Nephron (organoid): ENCODE data around the gene HERC4.
"Not testable (repeated sequence)": the region's sequence is repeated elsewhere in the genome, so short reads cannot be mapped to it uniquely, and the experiment has no call there.

ENCODE experiments used
- H3K27ac Mint-ChIP-seq, 3 experiments: 2 replicates each; pipeline ENCODE4 v1.8.0; 2020; ENCODE audit warnings: mixed read lengths in 3 of 3, mild to moderate bottlenecking in 2 of 3, moderate library complexity in 1 of 3
- H3K27me3 Mint-ChIP-seq: 2 replicates; pipeline ENCODE4 v1.8.0; 2021; ENCODE audit warnings: low read depth, mild to moderate bottlenecking, moderate library complexity, mixed read lengths
- H3K36me3 Mint-ChIP-seq: 2 replicates; pipeline ENCODE4 v1.8.0; 2020; ENCODE audit warnings: low read depth, mixed read lengths
- H3K4me1 Mint-ChIP-seq: 2 replicates; pipeline ENCODE4 v1.8.0; 2020; ENCODE audit warnings: mixed read lengths
- H3K4me3 Mint-ChIP-seq, 3 experiments: 2 replicates each; pipeline ENCODE4 v1.8.0; 2020; ENCODE audit warnings: mild to moderate bottlenecking in 3 of 3, mixed read lengths in 3 of 3, moderate library complexity in 2 of 3
- H3K9me3 Mint-ChIP-seq: 2 replicates; pipeline ENCODE4 v1.8.0; 2020; ENCODE audit warnings: mixed read lengths
- CTCF ChIP-seq, 3 experiments: fragments of 200-600 bp; sonication (generic); IDR thresholded peaks; one replicate each; pipeline ENCODE4 v1.5.0; 2021; ENCODE audit warnings: antibody characterized with exemption in 3 of 3; ENCODE audit not compliant: unreplicated experiment in 3 of 3

HERC4 gene

GRCh38 chr10:68043030-68043429 lies 32.1 kb downstream of the HERC4 start:
- H3K27me3 Mint-ChIP-seq, result no peaks in the 10 kb centered on the region
- H3K36me3 Mint-ChIP-seq, result peaks cover 22% of the 10 kb centered on the region
- H3K4me3 Mint-ChIP-seq, result no peak overlapping the region
- TF ChIP-seq CTCF (IDR thresholded peaks at IDR 0.05; ENCODE audit: unreplicated experiment in 3 of 3), result no peak
- H3K4me1 Mint-ChIP-seq, result no peaks in the 10 kb centered on the region
- no peak overlapping the region for H3K27ac Mint-ChIP-seq
- H3K9me3 Mint-ChIP-seq, result no peaks in the 10 kb centered on the region

- H3K4me3 Mint-ChIP-seq, result no peak overlapping the region
- no peaks in the 10 kb centered on the region for H3K4me1 Mint-ChIP-seq
- H3K36me3 Mint-ChIP-seq, result peaks cover 39% of the 10 kb centered on the region
- no peaks in the 10 kb centered on the region for H3K27me3 Mint-ChIP-seq
- no peaks in the 10 kb centered on the region for H3K9me3 Mint-ChIP-seq
- H3K27ac Mint-ChIP-seq, result no peak overlapping the region
- no peak for TF ChIP-seq CTCF (IDR thresholded peaks at IDR 0.05; ENCODE audit: unreplicated experiment in 3 of 3)
Measured at GRCh38 chr10:68032113-68032512, 43.0 kb downstream of the HERC4 start.

- peaks cover 46% of the 10 kb centered on the region for H3K36me3 Mint-ChIP-seq
- H3K27ac Mint-ChIP-seq, result no peak overlapping the region
- no peak overlapping the region for H3K4me3 Mint-ChIP-seq
- H3K27me3 Mint-ChIP-seq, result no peaks in the 10 kb centered on the region
- TF ChIP-seq CTCF (IDR thresholded peaks at IDR 0.05; ENCODE audit: unreplicated experiment in 3 of 3), result no peak
- H3K9me3 Mint-ChIP-seq, result no peaks in the 10 kb centered on the region
- no peaks in the 10 kb centered on the region for H3K4me1 Mint-ChIP-seq
Measured at GRCh38 chr10:68027429-68027828, 47.7 kb downstream of the HERC4 start.

- no peak overlapping the region for H3K4me3 Mint-ChIP-seq
- no peak overlapping the region for H3K27ac Mint-ChIP-seq
- peaks cover 15% of the 10 kb centered on the region for H3K9me3 Mint-ChIP-seq
- H3K27me3 Mint-ChIP-seq, result no peaks in the 10 kb centered on the region
- no peaks in the 10 kb centered on the region for H3K4me1 Mint-ChIP-seq
- peaks cover 70% of the 10 kb centered on the region for H3K36me3 Mint-ChIP-seq
- TF ChIP-seq CTCF (IDR thresholded peaks at IDR 0.05; ENCODE audit: unreplicated experiment in 3 of 3), result no peak
Measured at GRCh38 chr10:68023292-68023691, 51.8 kb downstream of the HERC4 start.

GRCh38 chr10:68022324-68022723 lies 52.8 kb downstream of the HERC4 start:
- not testable (repeated sequence) for H3K27me3 Mint-ChIP-seq, H3K4me1 Mint-ChIP-seq, H3K4me3 Mint-ChIP-seq, H3K27ac Mint-ChIP-seq
- Mint-ChIP-seq H3K9me3 (peaks cover 15% of the 10 kb centered on the region), H3K36me3 (peaks cover 65% of the 10 kb centered on the region)

- not testable (repeated sequence) for H3K4me3 Mint-ChIP-seq, H3K27ac Mint-ChIP-seq, H3K27me3 Mint-ChIP-seq, H3K4me1 Mint-ChIP-seq
- H3K9me3 Mint-ChIP-seq, result peaks cover 10% of the 10 kb centered on the region
- H3K36me3 Mint-ChIP-seq, result peaks cover 43% of the 10 kb centered on the region
Measured at GRCh38 chr10:68016519-68016918, 58.6 kb downstream of the HERC4 start.

- Mint-ChIP-seq H3K9me3 (peaks cover 3% of the 10 kb centered on the region), H3K27me3 (no peaks in the 10 kb centered on the region), H3K4me3 (no peak overlapping the region), H3K27ac (no peak overlapping the region), H3K4me1 (no peaks in the 10 kb centered on the region), H3K36me3 (peaks cover 54% of the 10 kb centered on the region)
- TF ChIP-seq CTCF (IDR thresholded peaks at IDR 0.05; ENCODE audit: unreplicated experiment in 3 of 3), result no peak
Measured at GRCh38 chr10:68010426-68010940, 64.6 kb downstream of the HERC4 start.
